ENCODE results near the gene CEP295NL. TPM values are rescaled to one million over a fixed set of nuclear protein-coding genes. Genes with fewer than 3 reads are reported as not detected.

The CEP295NL gene
- total RNA-seq, 1 experiment from 2014 or later = 1.9 TPM

GRCh38 chr17:78870621-78871020, 32.4 kb downstream of the CEP295NL start:
- H3K36me3 ChIP-seq (ENCODE audit: control insufficient read depth in 1 of 2, insufficient read depth in 2 of 2, low read length in 2 of 2) = peaks cover 0 to 7% of the 10 kb centered on the region in 2 experiments; a peak in 1 of 4 replicates
- H3K4me1 ChIP-seq (ENCODE audit: control insufficient read depth in 1 of 2, insufficient read depth in 2 of 2, low read length in 2 of 2) = peaks cover 8 to 38% of the 10 kb centered on the region in 2 experiments
- no peaks in the 10 kb centered on the region for H3K79me2 ChIP-seq (ENCODE audit: insufficient read depth, low read length)
- H2AFZ ChIP-seq (ENCODE audit: low read depth, low read length, poor library complexity, severe bottlenecking) = no peak overlapping the region
- ATAC-seq (no peak), DNase-seq (ENCODE audit: low read depth, low spot score) (no peak)
- no peak overlapping the region for H3K4me3 ChIP-seq (replicated peaks in 1 of 2; ENCODE audit: low read depth in 1 of 2, low read length in 2 of 2)
- H3K4me2 ChIP-seq (ENCODE audit: low read length) = no peak overlapping the region
- H3K9ac ChIP-seq (ENCODE audit: low read length) = no peak overlapping the region
- H3K9me3 ChIP-seq (ENCODE audit: control insufficient read depth in 1 of 2, insufficient read depth in 1 of 2, low read depth in 1 of 2, low read length in 2 of 2) = no peaks in the 10 kb centered on the region
- RAD21 ChIA-PET (ENCODE audit: low non-redundant PET in 1 of 2, low total read pairs in 2 of 2, uncharacterized antibody in 2 of 2, unreplicated experiment in 2 of 2) = no interaction called here
- TF ChIP-seq SRF (IDR thresholded peaks at IDR 0.05; ENCODE audit: low read depth) (no peak), EGR1 (IDR thresholded peaks at IDR 0.05; ENCODE audit: low read depth) (no peak), ZFX (IDR thresholded peaks at IDR 0.05) (no peak), ZNF274 (IDR thresholded peaks at IDR 0.05; ENCODE audit: low read depth, low read length) (no peak), POLR2A (IDR thresholded peaks at IDR 0.05; ENCODE audit: borderline replicate concordance, extremely low read depth, insufficient read depth, insufficient read length) (no peak), ELF1 (IDR thresholded peaks at IDR 0.05; ENCODE audit: borderline replicate concordance, low read depth) (no peak), SP1 (IDR thresholded peaks at IDR 0.05; ENCODE audit: low read depth) (no peak), JUND (IDR thresholded peaks at IDR 0.05) (no peak), FOSL1 (IDR thresholded peaks at IDR 0.05; ENCODE audit: low read depth) (no peak), POLR2AphosphoS5 (IDR thresholded peaks at IDR 0.05; ENCODE audit: low read depth, low read length) (no peak), SIN3A (IDR thresholded peaks at IDR 0.05; ENCODE audit: low read depth) (no peak), CBX3 (IDR thresholded peaks at IDR 0.05; ENCODE audit: low read depth) (no peak), EZH2 (IDR thresholded peaks at IDR 0.05) (no peak), RAD21 (IDR thresholded peaks at IDR 0.05; ENCODE audit: low read depth) (no peak), TCF7L2 (IDR thresholded peaks at IDR 0.05; ENCODE audit: borderline replicate concordance, extremely low read depth, insufficient read depth, insufficient read length) (no peak), EZH2phosphoT487 (IDR thresholded peaks at IDR 0.05; ENCODE audit: borderline replicate concordance) (no peak), MAX (IDR thresholded peaks at IDR 0.05) (no peak), CEBPB (IDR thresholded peaks at IDR 0.05; ENCODE audit: low read depth) (no peak), CTCF (IDR thresholded peaks at IDR 0.05 in 2 of 3, conservative IDR thresholded peaks at IDR 0.05 in 1 of 3; ENCODE audit: borderline replicate concordance in 1 of 3, insufficient read depth in 1 of 3, low read depth in 2 of 3, low read length in 2 of 3) (no peak), ZBTB33 (IDR thresholded peaks at IDR 0.05; ENCODE audit: extremely low read depth, insufficient replicate concordance, low read length) (no peak)
- H4K20me1 ChIP-seq (ENCODE audit: insufficient read depth) = no peaks in the 10 kb centered on the region
- no peaks in the 10 kb centered on the region for H3K27me3 ChIP-seq (ENCODE audit: insufficient read depth, low read length)
- no peak overlapping the region for H3K27ac ChIP-seq (ENCODE audit: low read depth, low read length)
- intact Hi-C loops (cut with micrococcal nuclease) = no loop called here
- H3K9me2 ChIP-seq (ENCODE audit: insufficient read depth) = no peaks in the 10 kb centered on the region
- BruUV-seq (replicated peaks) = no TSS peak
- POLR2A ChIA-PET = interaction anchor here (1.0 kb wide), 1 partner anchor 8 kb away, joined by 3 read pairs; no protein-coding TSS in a partner anchor
- CTCF ChIA-PET = no interaction called here

All from HCT116 (cell line).